BE2C (cell line): ENCODE results near the gene HIVEP3.

ENCODE experiments used
- DNase-seq: peaks from one replicate; pipeline ENCODE4 v3.0.0-alpha.2; 2020
- H3K27me3 ChIP-seq: fragments of 250-450 bp; sonication (Bioruptor Pico); 2 replicates; pipeline ENCODE4 v1.5.1; 2020; ENCODE audit warnings: mild to moderate bottlenecking
- H3K36me3 ChIP-seq: fragments of 250-450 bp; sonication (Bioruptor Pico); 2 replicates; pipeline ENCODE4 v1.5.1; 2020; ENCODE audit warnings: mild to moderate bottlenecking
- H3K4me1 ChIP-seq: fragments of 250-450 bp; sonication (Bioruptor Pico); 2 replicates; pipeline ENCODE4 v1.5.1; 2020
- H3K4me3 ChIP-seq: 2 replicates; pipeline ENCODE4 v1.5.1; 2011; ENCODE audit warnings: low read depth, low read length
- H3K9me3 ChIP-seq: fragments of 250-450 bp; sonication (Bioruptor Pico); 2 replicates; pipeline ENCODE4 v1.5.1; 2020
- CTCF ChIP-seq: IDR thresholded peaks from 2 replicates; pipeline ENCODE4 v1.5.1; 2012; ENCODE audit warnings: mild to moderate bottlenecking, low read depth, low read length

HIVEP3 gene

GRCh38 chr1:41668054-41668660, 250.6 kb downstream of the HIVEP3 start:
- TF ChIP-seq CTCF = no peak
- Histone ChIP-seq H3K27me3 (no peaks in the 10 kb centered on the region), H3K4me1 (no peaks in the 10 kb centered on the region), H3K36me3 (no peaks in the 10 kb centered on the region), H3K9me3 (no peaks in the 10 kb centered on the region), H3K4me3 (no peak overlapping the region)
- DNase-seq = no peak

GRCh38 chr1:41666981-41667631, 251.6 kb downstream of the HIVEP3 start:
- no peaks in the 10 kb centered on the region for H3K4me1 ChIP-seq
- no peak for TF ChIP-seq CTCF
- H3K9me3 ChIP-seq = no peaks in the 10 kb centered on the region
- no peaks in the 10 kb centered on the region for H3K27me3 ChIP-seq
- H3K36me3 ChIP-seq = no peaks in the 10 kb centered on the region
- no peak overlapping the region for H3K4me3 ChIP-seq
- no peak for DNase-seq

- no peak overlapping the region for H3K4me3 ChIP-seq
- DNase-seq = no peak
- H3K27me3 ChIP-seq = no peaks in the 10 kb centered on the region
- H3K36me3 ChIP-seq = no peaks in the 10 kb centered on the region
- no peak for TF ChIP-seq CTCF
- no peaks in the 10 kb centered on the region for H3K4me1 ChIP-seq
- no peaks in the 10 kb centered on the region for H3K9me3 ChIP-seq
These were observed 252.5 kb downstream of the HIVEP3 start for GRCh38 chr1:41665962-41666917.

GRCh38 chr1:41664861-41665640, 253.7 kb downstream of the HIVEP3 start:
- no peak for DNase-seq
- no peaks in the 10 kb centered on the region for H3K9me3 ChIP-seq

More at GRCh38 chr1:41664861-41665640, 253.7 kb downstream of the HIVEP3 start:
- TF ChIP-seq CTCF = no peak
- no peaks in the 10 kb centered on the region for H3K36me3 ChIP-seq
- no peaks in the 10 kb centered on the region for H3K4me1 ChIP-seq
- no peaks in the 10 kb centered on the region for H3K27me3 ChIP-seq
- H3K4me3 ChIP-seq = no peak overlapping the region
